Activated CD4-positive, alpha-beta T cell treated with anti-CD3 and anti-CD28 coated beads for 4 hours (primary cell): Measurements from ENCODE around the gene STRA6.
"Not testable (repeated sequence)": the region's sequence is repeated elsewhere in the genome, so short reads cannot be mapped to it uniquely, and the experiment has no call there.

Experiments
- DNase-seq, 2 donors: peaks; one replicate each; pipeline ENCODE4 v3.0.0-alpha.2; 2020

STRA6 gene

GRCh38 chr15:74179983-74180880, 22.4 kb downstream of the STRA6 start:
- no peak for DNase-seq

GRCh38 chr15:74179101-74179841, 23.3 kb downstream of the STRA6 start:
- DNase-seq = no peak

- DNase-seq = no peak
These were observed 24.1 kb downstream of the STRA6 start for GRCh38 chr15:74178326-74179100.

- no peak for DNase-seq
These were observed 26.0 kb downstream of the STRA6 start for GRCh38 chr15:74176262-74177214.

- DNase-seq = no peak
These were observed 27.1 kb downstream of the STRA6 start for GRCh38 chr15:74175271-74176191.

- no peak for DNase-seq
These were observed 27.7 kb downstream of the STRA6 start for GRCh38 chr15:74174958-74175253.

GRCh38 chr15:74174219-74174957, 28.2 kb downstream of the STRA6 start:
- no peak for DNase-seq

GRCh38 chr15:74173380-74174218, 29.0 kb downstream of the STRA6 start, which contains the start of gene ISLR:
TSS of gene ISLR (plus strand) at chr15:74173710. CDS start at chr15:74174859, 1,149 bp downstream.
- DNase-seq = no peak

- no peak for DNase-seq
These were observed 29.7 kb downstream of the STRA6 start for GRCh38 chr15:74172701-74173379.

GRCh38 chr15:74171965-74172541, 30.5 kb downstream of the STRA6 start:
- no peak for DNase-seq

- DNase-seq = no peak
These were observed 31.6 kb downstream of the STRA6 start for GRCh38 chr15:74170875-74171578.

GRCh38 chr15:74170071-74170844, 32.3 kb downstream of the STRA6 start:
- no peak for DNase-seq

GRCh38 chr15:74168711-74169126, 33.9 kb downstream of the STRA6 start:
- DNase-seq = no peak

- no peak for DNase-seq
These were observed 34.7 kb downstream of the STRA6 start for GRCh38 chr15:74167891-74168331.

- DNase-seq = no peak
These were observed 37.1 kb downstream of the STRA6 start for GRCh38 chr15:74165461-74165860.

GRCh38 chr15:74162195-74162536, 40.4 kb downstream of the STRA6 start:
- not testable (repeated sequence) for DNase-seq

- DNase-seq = not testable (repeated sequence)
These were observed 42.2 kb downstream of the STRA6 start for GRCh38 chr15:74160390-74160789.
